NCI-H2029 (cell line): ENCODE data around the gene ZNF584.

Experiments
- DNase-seq: peaks from one replicate; lab custom pipeline; 2025; lab: John Stamatoyannopoulos, UW

The ZNF584 gene

GRCh38 chr19:58385891-58386575 is 22.4 kb upstream of the ZNF584 start:
- no peak for DNase-seq

DNA sequence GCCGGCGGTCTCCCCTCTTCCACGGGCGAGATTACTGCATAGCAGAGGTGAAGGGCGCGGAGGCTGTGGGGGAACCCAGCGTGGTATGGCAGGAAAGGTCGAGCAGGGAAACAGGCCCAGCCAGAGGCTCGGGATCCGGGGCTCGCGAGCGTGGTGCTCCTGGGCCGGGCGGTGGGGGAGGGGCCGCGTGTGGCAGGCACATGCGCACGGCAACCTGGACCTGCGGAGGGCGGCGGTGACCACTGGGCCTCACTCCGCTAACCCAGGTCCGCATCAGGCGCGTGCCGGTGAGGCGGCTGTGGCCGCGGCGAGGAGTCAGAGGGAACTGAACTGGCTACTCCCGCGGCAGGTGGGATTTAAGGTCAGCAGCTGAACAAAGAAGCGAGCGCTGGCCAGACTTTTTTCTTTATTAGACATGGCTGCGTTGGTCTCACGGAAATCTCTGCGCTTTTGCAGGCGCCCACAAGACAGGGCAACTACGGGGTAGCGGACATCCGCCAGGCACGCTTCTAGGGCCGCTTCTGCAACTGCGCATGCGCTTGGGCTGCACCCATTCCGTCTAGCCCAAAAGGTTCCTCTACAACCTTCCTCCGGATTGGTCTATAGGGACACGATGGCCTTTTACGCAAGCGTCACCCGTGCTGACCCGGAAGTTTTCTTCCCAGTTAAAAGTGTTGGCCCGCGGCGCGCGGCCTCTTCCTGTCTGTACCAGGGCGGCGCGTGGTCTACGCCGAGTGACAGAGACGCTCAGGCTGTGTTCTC is 21.7 kb upstream of the ZNF584 start, which contains the start of gene RPS5:
Gene RPS5 (plus strand): TSS at position 694 of the 762 bp plus-strand sequence. CDS start 869 bp downstream, outside the sequence.
- DNase-seq = peak; percentile 97

DNA sequence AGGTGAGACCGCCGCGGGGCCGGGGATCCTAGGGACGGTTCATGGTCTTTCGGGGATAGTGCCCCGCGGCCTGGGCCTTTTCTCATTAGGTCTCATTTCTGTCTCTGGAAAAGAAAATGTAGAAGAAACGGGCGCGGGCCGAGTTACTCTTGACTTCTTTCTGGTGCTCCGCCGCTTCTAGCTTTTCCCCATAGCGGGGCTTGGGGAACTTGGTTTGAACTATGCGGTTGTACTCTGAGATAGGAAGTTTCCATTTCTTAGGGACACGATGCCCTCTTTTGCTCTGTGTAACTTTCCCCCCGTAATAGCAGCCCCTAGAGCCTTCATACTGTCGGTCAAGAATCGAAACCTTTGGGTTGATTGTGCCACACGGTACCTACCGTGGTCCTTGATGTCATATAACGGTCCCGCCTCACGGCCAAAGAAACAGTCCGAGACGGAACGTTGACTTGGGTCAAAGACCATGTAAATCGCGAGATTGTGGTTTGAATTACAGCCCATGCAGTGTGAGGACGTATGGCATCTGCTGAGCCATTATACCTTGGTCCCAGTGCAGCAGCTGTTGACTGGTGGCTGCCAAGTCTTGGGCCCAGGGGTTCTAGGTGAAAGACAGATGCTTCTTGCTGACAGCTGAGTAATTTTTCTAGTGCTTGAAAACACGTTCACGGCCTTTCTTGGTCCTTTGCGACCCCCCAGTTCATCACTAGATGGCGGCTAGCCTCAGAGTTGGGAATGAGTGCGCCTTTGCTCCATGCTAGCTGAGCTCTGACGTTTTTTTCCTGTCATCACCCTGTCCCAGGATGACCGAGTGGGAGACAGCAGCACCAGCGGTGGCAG is 20.9 kb upstream of the ZNF584 start:
- no peak for DNase-seq

DNA sequence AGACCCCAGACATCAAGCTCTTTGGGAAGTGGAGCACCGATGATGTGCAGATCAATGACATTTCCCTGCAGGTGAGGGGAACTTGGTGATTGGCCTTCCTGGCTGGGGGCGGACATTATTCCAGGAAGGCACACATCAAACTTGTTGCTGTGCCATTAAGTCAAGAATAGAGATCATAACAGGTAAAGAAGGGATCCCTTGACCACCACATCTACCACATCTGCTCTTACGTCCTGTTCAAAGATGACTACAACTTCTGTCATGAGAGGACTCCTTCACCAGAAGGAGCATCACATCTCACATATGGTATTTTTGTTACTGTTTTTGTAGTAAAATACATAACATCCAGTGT is 20.3 kb upstream of the ZNF584 start:
- DNase-seq = no peak

DNA sequence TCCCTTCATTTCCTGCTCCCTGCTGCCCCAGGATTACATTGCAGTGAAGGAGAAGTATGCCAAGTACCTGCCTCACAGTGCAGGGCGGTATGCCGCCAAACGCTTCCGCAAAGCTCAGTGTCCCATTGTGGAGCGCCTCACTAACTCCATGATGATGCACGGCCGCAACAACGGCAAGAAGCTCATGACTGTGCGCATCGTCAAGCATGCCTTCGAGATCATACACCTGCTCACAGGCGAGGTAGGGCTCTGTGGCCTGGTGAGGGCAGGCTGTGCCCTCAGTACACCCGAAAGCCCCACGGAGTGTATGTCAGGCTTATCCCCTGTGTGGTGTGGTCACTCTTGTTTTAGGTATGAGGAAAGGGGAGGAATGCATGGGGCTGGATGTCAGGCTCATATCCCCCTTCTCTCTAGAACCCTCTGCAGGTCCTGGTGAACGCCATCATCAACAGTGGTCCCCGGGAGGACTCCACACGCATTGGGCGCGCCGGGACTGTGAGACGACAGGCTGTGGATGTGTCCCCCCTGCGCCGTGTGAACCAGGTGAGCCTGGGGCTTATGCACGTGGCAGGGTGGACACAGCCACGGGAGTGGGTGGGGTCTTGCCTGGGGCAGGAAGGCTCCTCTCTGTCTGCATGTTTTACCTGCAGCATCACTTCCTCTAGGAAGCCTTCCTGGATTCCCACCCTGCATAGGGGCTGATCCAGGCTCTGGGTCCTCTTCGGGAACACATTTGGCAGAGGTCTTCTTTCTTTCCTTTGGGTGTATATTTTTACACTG is 15.3 kb upstream of the ZNF584 start:
- no peak for DNase-seq

DNA sequence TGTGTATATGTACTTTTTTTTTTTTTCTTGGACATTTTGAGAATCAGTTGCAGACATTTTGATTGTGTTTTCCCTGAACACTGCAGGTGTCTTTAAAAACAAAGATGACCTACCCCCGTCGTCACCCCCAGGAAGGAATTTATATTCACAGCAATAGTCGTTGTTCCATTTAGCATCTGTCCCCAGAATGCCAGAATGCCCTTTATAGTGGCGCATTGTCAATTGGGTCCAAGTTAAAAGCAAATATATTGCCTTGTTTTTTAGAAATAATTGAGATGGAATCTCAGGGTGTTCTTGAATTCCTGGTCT is 14.8 kb upstream of the ZNF584 start:
- no peak for DNase-seq

GRCh38 chr19:58394821-58395219 is 13.6 kb upstream of the ZNF584 start:
- DNase-seq = no peak

DNA sequence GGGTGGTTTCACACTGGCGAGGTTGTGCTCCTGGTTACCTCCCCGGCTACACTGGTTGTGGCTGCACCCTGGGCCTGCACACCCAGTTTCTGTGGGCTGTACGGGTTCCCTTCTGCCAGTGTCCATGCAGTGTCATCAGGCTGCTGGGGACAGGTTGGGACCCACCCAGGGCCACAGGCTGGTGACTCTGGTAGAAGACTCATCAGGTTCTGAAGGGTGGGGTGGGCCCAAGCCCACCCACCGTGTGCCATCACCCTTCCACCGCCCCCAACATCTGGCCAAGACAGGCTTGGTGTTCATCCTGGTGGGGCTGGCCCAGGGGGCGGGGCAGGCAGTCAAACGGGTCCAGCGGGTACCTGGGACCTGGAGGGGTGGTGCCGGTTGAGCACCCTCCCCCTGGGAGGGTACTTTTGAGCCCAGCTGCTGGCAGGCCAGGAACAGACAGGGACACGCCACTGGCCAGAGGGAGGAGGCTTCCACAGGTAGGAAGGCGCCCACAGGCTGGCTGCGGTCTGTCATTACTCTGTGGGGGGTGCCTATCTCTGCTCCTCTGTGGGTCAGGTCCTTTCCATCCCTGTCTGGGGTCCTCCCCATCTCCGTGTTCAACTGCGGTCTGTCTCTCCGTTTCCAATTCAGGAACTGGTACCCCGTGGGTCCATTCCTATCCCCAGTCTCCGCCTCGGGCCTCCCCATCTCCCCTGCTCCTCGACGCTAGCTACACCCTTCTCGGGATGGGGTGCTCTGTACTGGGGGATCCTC is 13.1 kb upstream of the ZNF584 start, which contains the start of gene RNF225:
Gene RNF225 (plus strand): TSS at position 437 of the 759 bp plus-strand sequence. CDS start 434 bp downstream, outside the sequence.
- DNase-seq = no peak

DNA sequence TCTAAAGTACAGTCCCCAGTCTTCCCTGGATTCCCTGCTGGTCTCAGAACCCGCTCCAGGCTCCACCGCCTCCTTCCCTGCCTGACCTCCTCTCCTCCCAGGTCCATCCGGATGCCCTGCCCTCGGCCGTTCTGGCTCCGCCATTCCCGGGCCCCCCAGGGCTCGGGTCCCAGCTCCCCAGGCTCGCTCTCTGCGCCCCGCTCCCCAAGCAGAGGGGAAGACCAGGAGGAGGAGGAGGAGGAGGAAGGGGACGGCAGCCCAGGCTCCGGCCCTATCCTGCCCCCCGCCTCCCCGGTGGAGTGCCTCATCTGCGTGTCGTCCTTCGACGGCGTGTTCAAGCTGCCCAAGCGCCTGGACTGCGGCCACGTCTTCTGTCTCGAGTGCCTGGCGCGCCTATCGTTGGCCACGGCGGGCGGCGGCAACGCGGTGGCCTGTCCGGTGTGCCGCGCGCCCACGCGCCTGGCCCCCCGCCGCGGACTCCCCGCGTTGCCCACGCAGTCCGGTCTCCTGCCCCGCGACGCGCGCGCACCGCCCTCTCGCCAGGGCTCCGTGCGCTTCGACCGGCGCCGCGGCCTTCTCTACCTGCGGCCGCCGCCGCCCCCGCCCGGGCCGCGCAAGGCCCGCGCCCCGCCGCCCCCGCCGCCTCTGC is 12.3 kb upstream of the ZNF584 start:
- no peak for DNase-seq

DNA sequence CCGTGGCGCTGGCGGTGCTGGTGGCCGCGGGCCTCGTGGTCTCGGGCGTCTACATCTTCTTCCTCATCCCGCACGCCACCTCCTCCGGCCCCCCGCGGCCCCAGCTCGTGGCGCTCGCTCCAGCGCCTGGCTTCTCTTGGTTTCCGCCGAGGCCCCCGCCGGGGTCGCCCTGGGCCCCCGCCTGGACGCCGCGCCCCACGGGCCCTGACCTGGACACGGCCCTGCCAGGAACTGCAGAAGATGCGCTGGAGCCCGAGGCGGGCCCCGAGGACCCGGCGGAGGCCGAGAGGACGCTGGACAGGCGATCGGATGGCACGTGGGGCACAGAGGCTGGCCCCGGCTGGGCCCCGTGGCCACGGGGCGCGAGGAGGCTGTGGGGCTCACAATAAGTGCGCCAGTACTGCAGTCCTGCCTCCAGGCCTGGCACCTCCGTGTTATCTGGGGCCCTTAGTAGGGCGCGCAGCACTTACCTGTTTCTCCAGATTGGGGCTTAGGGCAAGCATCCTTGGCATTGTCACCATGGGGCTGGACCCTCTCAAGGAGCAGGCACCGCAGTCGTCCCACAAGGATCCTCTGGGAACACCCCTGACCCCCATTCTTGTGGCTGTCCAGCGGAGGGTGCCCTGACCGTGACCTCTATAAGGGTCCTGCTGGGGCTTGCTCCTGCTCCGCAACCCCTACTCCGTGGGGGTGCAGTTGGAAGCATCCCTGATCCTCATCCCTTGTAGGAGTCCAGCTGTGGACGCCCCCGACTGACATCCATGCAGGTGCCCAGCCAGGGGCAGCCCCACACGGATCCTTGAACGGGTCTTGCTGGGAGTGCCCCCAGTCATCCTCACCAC is 11.5 kb upstream of the ZNF584 start:
- no peak for DNase-seq

DNA sequence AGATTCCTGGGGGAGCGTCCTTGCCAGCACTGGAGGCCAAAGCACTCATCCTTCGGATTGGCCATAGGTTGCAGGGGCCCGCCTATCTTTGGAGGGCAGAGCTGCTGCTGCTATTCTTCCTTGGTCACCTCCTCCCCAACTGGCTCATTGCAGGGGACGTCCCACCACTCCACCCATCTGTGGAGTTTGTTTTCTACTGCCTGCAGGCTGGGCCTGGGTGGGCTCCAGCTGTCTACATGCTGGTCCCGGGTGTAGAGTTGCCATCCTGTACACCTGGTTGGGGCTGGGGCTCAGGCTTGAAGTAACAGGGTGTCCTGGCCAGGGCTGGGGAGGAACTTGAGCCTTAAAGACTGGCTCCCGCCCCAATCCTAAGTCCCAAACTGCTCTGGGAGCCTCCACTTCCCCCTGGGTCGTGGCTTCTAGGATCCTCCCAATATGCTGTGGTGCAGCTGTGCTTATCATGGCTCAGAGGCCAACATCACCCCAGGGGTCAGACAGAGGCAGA is 10.9 kb upstream of the ZNF584 start:
- DNase-seq = no peak

DNA sequence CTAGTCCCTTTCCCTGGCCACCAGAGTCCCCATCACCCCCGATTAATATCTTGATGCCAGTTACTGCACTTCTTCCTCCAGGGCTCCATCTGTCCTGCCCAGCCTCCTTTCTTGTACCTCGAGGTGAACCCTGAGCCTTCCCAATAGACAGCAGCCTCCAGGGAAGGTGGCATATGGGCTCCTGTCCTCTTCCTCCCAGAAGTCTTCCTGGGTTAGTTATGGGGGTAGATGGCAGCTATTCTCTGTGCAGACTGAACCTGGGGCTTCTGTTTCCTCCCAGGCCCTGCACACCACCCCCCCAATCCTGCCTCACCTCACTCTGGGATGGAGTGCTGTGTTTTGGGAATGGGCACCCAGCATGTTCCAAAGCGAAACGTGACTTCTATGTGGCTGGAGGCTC is 10.4 kb upstream of the ZNF584 start:
- DNase-seq = no peak

GRCh38 chr19:58398545-58398944 is 9.9 kb upstream of the ZNF584 start:
- DNase-seq = no peak

DNA sequence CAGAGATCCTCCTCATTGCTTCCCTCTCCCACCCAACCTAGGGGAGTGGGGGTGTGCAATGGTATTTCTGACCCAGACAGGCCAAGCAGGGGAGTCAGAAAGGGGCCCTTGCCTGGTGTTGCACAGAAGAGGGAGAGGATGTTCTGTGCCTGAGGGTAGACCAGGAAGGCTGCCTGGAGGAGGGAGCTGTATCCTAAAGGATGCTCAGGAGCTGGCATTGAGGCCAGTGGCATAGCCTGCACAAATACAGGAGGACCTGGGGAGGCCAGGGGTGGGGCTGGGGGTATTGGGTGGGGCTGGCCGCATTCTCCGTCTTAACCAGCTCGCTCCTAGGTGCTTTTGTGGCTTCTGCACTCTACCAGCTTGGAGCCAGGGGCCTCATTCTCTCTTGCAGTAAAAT is 8.5 kb upstream of the ZNF584 start:
- no peak for DNase-seq

- no peak for DNase-seq
These were observed 8.0 kb upstream of the ZNF584 start for GRCh38 chr19:58400316-58400915.

DNA sequence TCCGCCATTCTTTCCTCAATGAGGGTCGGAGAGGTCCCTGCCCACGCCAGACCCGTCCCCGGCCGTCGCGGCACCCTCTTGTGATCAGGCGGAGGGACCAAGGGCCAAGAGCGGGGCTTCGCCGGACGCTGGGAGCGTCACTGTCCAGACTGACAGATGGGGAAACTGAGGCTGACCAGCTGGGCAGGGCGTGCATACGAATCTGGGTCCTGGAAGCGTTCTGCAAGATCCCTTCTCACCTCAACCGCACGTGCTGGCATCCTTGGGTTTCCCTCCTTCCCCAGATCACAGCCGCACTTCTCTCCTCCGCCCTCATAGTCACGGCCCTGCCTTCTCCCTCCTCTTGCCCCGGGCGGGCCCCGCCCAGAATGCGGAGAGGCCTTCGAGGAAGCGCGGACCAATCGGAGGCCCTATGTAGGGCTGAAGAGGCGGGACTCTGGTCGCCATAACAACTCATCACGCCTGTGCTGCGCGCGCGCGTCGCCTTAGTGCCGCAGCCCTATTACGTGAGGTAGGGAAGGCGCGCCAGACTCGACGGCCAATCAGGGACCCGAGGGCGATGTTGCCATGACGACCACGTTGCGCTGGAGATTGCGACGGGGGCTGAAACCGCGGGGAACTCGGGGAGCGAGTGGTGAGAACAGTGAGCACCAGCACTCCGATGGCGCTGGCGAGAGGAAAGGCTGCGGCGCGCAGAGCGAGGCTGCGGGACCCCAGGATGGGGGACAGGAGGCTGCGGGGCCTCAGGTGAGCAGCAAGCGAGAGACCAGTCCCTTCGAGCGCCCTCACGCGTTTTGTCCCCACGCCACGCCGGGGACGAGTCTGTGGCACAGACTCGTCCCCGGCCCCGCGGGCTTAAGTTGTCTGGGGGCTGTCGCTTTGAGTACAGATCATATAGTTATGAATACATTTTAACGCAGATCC is 7.3 kb upstream of the ZNF584 start:
- peak; percentile 99 for DNase-seq

- no peak for DNase-seq
These were observed 6.5 kb upstream of the ZNF584 start for GRCh38 chr19:58401840-58402421.
